ELR (cell line): ENCODE data around the gene MKNK2.
"Not testable (repeated sequence)": the region's sequence is repeated elsewhere in the genome, so short reads cannot be mapped to it uniquely, and the experiment has no call there.

Experiments
- DNase-seq: peaks from one replicate; pipeline ENCODE4 v3.0.0-alpha.2; 2015; ENCODE audit warnings: low read depth

Gene MKNK2

DNA sequence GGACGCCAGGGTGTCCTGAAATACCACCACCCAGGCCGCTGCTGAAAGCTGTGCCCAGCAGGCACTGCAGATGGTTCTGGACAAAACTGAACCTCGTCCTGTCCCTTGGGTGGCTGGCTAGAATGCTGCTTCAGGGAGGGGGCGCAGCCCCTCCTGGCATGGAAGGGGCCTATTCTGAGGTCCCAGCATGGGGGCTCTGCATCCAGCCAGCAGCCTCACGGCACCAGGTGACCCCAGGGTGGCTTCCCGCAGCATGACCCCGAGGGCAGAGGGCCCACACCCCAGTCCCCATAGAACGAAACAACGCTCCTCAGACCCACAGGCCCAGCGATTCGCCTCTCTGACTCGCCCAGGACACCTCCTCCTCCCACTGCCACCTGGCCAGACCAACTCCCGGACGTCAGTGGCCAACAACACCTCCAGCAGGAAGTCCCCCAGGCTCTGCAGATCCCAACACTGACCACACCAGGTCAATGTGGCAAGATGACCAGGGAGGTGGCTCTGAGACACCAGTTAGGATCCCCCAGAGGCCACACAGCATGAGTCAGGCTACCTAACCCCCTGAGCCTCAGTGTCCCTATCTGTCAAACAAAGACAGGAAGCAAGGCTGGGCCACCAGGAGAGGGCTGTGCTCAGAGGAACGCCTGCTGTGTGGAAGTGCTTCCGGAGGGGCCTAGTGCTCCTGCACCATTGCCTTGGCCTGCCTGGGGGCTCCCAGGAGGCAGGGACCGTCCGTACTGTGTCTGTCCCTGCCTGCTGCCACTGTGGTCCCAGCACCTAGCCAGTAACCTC is 6.1 kb downstream of the MKNK2 start:
- DNase-seq = no peak

DNA sequence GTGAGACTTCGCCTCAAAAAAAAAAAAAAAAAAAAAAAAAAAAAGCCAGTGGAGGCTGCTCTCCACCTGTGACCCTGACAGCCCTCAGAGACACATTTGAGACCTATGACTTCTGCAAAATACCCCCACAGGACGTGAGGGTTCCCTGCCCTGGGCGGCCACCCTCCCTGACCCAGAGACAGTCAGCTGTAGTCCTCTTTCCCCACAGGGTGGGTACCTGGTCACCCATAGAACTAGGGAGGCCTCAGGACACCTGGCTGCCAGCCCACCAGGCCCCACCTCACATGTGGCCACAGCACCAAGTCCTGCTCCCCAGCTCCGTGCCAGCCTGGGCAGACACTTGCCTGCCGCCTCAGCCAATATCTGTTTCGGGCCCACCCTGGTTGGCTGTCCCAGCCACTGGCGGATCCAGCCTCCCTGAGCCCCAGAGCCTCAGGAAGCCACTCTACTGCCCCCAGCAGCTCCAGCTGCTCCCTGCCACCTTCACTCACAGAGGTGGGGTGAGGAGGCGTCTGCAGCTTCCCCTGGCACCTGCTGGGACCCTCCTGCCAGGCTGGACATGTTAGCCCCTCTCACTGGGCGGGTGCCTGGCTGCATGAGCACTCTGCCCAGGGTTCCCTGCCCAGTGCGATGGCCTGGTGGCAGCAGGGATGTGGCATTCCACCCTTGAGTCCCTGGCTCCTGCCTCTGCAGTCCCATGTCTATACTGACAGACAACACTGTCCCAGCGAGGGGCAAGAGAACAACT is 6.9 kb downstream of the MKNK2 start:
- DNase-seq = no peak

DNA sequence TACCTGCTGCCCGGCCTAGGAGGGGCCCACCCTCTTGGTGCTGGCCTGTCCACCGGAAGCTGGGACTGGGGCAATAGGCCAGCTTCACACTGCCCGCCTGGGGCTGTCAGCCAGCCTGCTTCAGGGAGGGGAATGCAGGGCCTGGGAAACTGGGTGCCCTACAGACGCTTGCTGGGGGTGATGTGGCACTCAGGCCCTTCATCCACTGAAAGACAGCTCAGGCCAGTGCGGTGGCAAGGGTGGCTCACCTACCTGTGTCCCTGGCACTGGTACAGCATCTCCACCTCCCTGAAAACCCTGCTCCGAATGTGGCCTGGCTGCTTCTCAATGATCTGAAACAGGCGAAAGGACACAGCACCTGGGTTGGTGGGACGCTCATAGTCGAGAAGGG is 7.8 kb downstream of the MKNK2 start:
- no peak for DNase-seq

DNA sequence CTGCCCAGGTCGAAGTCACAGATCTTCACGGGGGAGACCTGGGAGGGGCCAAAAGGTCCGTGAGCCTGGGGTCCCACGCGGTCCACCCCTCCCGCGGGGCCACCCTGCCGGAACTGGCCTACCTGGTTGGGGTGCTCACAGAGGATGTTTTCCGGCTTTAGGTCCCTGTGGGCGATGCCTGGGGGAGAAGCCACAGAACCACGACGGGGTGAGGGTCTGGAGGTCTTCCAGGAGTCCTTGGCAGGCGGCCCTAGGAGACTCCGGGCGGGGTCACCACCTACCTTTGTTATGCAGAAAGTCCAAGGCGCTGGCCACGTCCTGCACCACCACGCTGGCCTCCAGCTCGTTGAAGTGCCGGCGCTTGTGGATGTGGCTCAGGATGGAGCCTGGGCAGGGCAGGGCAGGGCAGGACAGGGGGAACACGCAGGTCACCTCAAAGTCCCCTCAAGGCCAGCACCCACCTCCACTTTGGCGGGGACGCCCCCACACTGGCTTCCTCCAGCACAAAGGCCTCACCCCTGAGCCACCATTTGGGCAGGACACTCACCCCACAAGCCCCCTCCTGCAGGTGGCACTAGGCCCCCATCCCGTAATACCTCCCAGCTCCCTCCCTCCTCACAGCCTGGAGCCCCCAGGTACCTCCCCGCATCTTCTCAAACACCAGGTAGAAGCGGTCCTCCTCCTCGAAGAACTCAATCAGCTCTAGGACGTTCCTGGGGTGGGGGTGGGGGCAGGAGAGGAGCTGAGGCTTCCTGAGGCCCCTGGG is 8.4 kb downstream of the MKNK2 start:
- no peak for DNase-seq

DNA sequence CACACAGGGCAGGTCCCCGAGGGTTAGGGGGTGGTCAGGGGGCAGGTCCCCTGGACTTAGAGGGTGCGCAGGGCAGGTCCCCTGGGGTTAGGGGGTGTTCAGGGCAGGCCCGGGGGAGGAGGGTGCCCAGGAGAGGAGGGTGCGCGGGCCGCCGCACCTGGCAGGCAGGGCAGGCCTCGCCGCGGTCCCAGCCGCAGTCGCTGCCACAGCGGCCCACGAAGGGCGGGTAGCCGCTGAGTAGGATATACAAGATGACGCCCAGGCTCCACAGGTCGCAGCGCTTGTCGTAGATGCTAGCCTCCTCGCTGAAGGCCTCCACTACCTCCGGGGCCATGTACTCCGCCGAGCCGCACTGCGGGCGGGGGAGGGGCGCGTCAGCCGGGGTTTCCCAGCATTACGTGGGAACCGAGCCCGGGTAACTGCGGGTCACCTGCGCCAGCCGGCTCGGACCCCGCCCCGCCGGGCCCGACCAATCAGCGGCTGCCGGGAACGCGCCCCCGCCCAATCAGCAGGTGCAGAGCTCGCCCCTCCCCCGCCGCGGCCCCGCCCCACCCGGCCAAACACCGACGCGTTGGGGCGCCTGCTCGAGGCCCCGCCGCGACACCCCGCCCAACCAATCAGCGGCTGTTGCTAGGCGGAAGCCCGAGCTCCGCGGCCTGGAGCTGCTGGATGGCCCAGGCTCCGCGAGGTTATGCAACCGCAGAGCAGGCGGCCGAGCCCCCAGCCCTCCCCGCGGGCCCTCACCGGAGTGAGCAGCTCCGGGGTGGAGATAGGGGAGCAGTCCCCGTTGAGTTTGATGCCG is 9.2 kb downstream of the MKNK2 start:
- DNase-seq = peak; percentile 88

DNA sequence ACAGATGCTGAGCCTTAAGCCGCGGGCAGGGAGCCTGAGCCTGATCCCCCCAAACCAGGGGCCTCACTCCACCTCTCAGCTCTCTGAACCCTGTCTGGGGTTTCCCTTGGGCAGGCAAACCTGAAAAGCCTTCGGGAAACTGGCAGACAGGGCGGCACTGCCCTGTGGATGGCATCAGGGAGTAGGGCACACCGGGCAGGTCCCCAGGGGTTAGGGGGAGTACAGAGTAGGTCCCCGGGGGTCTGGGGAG is 9.7 kb downstream of the MKNK2 start:
- DNase-seq = no peak

DNA sequence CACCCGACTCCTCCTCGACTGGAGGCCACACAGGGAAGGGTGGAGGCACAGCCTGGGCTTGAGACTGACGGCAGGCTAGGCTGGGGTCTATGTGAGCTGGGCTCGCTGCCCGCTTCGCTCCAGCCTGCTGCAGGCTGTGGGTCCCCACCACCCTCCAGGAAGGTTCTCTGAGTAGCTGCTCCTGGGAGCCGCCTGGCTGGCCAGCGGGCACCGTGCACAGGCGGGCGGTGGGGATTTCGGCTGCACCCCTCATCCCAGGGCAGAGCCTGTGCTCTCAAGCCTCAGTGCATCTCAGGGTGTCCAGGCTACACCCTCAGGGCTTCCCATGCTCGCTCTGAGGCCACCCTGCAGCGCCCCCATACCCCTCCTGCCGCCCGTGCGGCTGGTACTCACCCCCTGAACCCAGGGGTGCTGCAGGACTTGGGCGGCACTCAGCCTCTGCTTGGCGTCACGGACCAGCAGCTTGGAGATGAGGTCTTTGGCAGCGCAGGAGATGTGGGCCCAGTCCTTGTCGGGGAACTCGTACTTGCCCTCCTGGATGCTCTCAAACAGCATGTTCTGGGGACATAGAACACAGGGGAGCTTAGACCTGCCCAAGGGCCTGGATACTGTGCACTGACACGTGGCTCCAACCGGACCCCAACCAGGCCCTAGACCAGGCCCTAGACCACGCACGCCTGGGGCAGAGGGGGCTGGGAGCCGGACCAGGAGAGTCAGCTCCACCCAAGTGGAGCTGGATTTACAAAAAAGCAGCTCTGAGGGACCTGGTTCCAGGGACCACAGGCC is 10.2 kb downstream of the MKNK2 start:
- no peak for DNase-seq

DNA sequence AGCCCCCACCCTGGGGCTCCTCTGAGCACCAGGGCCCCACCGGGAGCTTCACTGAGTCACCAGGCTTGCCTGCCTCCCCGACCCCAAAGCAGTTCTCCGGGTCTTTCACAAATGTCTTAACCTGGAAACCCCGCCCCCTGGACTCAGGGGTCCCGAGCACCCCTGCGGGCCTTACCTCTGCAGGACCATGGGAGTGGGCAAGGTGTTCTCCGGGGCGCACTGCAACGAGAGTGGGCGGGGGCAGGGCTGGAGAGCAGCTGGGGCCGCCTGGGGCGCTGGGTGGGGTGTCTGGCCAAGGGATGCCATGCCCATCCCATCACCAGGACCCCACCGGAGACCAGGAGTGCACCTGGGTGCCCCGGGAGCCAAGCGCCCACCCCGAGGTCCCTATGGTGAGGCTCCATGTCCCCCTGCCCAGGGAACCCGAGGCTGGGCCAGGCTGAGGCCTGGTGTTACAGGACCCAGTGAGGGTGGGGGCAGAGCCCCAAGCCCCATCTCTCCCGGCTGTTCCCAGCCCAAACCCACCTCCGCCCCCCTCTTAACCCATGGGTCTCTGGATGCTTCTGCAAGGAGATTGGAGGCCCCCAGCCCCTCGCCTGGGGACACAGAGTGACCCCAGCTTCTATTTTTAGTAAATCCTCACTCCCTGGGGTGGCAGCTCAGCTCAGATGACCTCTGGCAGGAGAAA is 10.9 kb downstream of the MKNK2 start:
- no peak for DNase-seq

DNA sequence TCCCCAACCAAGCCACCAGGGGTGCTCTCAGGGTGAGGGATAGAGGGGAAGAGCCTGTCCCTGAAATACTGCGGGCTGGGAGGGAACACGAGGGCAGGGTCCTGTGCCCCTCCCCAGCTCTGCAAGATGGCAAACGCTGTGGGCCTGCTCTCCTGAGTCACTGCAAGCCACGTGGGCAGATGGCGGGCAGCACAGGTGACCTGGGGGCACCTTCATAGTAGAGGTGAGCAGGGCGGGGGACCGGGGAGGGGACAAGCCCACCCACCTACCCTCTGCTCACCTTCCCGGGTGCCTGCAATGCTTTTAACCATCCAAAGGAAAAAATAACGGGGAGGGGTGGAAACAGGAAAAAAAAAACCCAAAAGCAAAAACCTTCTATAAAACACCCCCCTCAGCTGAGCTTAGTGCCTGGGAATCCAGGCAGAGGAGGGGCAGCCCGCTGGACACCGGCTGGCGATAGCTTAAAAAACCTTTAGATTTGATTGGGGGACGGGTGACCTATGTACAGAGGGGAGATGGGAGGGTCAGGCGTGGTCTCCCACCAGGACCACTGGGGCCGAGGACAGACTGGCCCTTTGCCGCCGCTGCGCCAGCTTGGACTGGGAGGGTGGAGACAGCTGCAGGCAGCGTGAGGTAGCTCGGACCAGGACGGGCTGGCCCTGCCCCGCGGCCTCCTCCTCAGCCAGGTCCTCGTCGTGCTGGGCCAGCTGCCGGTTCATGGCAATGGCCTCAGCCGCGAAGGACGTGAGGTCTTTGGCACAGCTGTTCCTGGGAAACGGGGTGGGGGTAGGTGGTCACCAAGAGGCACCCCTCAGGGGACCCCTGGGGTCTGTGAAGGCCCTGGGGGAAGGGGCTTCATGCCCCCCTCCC is 11.7 kb downstream of the MKNK2 start:
- DNase-seq = no peak

DNA sequence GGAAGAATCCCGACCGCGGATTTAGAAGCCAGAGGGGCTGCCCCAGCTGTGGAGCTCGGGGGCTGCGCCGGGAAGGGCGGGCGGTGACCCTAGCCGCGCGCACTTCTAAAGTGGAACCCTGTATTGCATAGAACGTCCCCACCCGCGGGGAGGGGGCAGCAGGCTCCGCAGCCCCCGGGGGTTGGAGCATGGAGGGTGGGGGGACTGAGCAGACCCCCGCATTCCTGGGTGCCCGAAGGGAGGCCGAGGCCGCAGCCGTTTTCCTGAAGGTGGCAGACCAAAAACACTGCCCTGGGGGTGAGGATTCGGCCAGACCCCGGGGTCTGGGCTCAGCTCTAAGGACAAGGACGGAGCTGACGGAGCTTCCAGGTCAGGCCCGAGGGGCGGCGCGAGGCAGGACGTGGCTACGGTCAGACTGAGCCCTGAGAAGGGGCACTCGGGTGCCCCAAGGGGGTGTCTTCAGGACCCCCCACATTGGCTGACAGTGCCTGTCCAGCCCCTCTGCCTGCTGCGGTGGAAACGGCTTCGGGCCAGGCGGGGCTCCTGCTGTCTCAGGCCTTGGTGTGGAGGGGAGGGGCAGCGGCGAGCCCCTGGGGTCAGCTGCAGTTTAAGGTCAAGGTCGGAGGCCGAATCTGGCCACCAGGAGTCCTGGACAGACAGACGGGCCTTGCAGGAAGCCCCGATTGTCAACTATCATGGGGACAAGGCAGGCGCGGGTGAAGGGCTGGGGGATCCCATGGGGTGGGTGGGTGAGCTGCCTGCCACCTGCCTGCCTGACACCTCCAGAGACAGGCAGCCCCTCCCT is 12.6 kb downstream of the MKNK2 start:
- DNase-seq = no peak

DNA sequence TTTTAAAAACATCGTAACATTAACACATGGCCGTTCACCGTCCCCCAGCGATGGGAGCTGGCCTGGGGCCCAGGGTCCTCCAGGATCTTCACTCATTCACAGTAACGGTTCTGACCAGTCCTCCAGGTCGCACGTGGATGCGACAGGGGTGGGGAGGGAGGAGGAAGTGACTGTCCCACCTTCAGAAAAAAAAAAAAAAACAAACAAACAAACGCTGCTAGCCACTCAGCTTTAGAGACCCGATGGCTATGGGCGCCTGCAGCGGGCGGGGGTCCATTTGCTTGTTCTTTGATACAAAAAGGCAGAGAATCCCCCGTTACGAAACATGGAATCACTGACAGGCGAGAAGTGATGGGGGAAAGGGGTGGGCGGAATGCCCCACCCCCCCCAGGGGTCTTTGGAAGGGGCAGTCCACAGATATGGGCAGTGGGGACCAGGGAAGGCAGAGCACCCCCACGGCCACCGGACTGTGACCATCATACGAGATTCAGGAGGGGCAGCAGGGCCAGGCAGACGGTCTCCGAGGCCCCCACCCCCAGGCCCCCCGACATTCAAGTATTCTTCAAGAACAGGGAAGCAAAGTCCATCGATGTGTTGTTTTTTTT is 13.3 kb downstream of the MKNK2 start:
- DNase-seq = no peak

DNA sequence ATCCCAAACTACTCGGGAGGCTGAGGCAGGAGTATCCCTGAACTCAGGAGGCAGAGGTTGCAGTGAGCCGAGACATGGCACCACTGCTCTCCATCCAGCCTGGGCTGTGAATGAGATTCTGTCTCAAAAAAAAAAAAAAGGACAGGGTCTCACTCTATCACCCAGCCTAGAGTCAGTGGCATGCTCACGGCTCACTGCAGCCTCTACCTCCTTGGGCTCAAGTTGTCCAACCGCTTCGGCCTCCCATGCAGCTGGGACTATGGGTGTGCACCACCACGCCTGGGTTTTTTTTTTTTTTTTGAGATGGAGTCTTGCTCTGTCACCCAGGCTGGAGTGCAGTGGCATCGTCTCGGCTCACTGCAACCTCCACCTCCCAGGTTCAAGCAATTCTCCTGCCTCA is 14.6 kb downstream of the MKNK2 start:
- no peak for DNase-seq

DNA sequence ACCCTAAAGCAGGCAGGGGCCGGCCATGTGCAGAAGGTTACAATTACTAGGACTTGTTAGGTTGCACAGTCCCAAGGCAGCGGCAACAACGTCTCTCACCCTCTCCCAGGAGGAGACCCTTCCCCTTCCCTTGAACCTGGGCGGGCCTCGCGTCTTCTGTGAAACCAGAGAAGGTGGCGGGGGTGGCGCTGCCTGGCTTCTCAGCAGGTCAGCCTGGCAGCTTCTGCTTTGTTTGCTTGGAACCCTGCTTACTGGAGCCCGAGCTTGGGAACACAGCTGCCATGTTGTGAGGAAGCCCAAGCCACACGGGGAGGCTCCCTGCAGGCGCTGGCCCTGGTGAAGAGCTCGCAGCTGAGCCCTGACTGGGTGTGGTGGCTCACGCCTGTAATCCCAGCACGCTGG is 15.5 kb downstream of the MKNK2 start:
- DNase-seq = no peak

DNA sequence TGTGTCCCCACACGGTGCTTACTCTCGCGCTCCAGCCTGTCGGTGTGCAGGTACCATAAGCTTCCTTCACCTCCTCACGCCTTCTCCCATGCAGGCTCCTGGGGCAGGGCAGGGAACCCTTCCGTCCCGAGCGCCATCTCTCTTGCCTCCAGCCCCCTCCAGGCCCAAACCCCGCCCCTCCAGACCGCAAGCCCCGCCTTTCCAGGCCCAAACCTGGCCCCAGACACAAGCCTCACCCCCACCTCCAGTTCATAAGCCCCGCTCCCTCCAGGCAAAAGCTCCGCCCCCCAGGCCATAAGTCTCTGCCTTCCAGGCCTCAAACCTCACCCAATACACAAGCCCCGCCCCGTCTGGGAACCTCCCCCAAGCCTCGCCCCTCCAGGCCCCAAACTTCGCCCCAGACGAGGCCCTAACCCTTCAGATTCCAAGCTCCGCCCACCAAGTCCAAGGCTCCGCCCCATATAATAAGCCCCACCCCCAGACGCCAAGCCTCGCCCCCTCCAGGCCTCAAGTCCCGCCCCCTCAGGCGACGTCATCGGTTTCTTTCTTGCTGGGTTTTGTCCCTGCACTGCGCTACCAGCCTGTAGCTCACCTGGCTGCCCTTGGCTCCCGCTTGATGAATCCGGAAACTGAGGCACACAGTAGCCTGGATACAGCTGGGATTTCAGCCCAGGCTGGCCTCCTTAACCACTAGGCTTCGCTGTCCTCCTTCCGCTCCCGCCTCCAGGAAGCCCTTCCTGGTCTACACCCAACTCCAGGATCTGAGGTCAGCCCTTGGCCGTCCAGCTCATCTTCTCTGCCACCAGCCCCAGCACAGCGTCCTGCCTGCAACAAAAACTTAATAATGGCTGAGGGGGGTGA is 16.1 kb downstream of the MKNK2 start:
- DNase-seq = peak; percentile 52

DNA sequence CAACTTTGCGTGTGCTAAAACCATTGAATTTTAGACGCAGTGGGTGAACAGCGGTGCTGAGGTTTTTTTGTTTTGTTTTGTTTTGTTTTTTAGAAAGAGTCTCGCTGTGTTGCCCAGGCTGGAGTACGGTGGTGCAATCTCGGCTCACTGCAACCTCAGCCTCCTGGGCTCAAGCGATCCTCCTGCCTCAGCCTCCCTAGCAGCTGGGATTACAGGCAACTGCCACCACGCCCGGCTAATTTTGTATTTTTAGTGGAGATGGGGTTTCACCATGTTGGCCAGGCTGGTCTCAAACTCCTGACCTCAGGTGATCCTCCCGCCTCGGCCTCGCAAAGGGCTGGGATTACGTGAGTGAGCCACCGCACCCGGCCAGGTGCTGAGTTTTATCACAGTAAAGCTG is 16.8 kb downstream of the MKNK2 start:
- DNase-seq = not testable (repeated sequence)

DNA sequence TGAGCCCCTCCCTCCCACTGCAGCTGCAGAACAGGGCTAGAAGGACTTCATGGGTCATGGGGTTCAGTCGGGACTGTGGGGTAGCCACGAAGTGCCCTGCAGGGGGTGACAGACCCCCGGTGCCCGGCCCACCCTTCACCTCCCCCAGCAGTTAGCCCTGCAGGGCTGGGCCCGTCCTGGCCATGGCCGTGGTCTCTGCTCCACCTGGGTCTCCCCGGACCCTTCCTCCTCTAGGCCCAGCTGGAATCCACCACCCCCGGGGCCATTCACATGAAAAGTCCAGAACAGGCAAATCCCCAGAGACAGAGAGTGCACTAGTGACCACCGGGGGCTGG is 17.3 kb downstream of the MKNK2 start:
- DNase-seq = no peak

DNA sequence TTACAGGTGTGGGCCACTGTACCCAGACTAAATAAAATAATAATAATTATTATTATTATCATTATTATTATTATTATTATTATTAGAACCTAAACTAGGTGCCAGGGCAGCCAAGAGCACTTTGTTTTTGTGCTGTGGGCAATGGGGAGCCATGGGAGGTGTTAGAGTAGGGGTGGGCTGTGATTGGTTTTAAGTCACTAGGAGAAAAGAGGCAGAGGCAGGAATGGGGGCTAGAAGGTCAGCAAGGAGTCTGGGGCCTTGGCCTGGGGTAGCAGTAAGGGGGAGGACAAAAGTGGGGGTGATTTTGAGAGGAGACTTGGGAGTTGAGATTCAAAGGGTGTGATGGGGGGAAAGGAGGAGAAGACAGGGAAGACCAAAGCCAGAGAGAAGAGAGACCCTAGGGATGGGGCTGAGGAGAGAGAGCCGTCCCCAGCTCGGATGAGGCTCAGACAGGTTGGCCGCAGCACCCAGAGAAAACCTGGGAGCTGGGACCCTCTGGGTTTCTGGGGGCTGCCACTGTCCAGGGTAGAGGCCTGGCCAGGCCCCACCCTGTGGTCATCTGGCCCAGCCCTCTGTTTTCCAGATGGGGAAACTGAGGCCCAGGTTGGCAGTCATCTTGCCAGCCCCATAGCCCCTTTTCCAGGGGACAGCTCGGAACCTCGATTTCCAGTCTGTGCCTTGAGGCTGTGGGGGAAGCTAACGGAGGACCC is 17.8 kb downstream of the MKNK2 start:
- DNase-seq = no peak
